IMR-90 (cell line): ENCODE measurements around the gene PRDM10. TPM values are rescaled to one million over a fixed set of nuclear protein-coding genes. Genes with fewer than 3 reads are reported as not detected.

Experiments used
- ATAC-seq: fragments of 200-7000 bp; cut with Tn5 transposase; 2 replicates; pipeline ENCODE4 v1.9.1; 2020; ENCODE audit warnings: low read depth, mild to moderate bottlenecking, moderate library complexity
- BruUV-seq: library from RNA; stranded (reverse); fragments of 400-500 nt; replicated peaks from 2 replicates; lab custom pipeline; 2021; lab: Mats Ljungman, UMichigan
- CTCF ChIA-PET: fragments of 300-600 bp; formaldehyde crosslinking; extraction: SDS; loops from one replicate; lab custom pipeline; 2021; ENCODE audit warnings: antibody characterized with exemption; lab: Yijun Ruan, JAX
- POLR2A ChIA-PET: fragments of 300-600 bp; sonication (Branson Sonifier 250); formaldehyde crosslinking; loops from one replicate; lab custom pipeline; 2022; ENCODE audit warnings: antibody characterized with exemption; ENCODE audit not compliant: unreplicated experiment; lab: Charles Lee
- DNase-seq: peaks from one replicate; pipeline ENCODE4 v3.0.0; 2013
- H2AFZ ChIP-seq: replicated peaks from 2 replicates; pipeline ENCODE3; 2013; ENCODE audit warnings: low read length, mild to moderate bottlenecking; ENCODE audit not compliant: poor library complexity
- H2AK5ac ChIP-seq: 2 replicates; pipeline ENCODE4 v1.6.1; 2013; ENCODE audit warnings: low read depth, low read length, inconsistent platforms
- H2AK9ac ChIP-seq: replicated peaks from 2 replicates; pipeline ENCODE3; 2013; ENCODE audit warnings: mild to moderate bottlenecking, low read depth, low read length, moderate library complexity; ENCODE audit not compliant: poor library complexity
- H2BK120ac ChIP-seq: 2 replicates; pipeline ENCODE4 v1.6.1; 2013; ENCODE audit warnings: low read depth, low read length, inconsistent platforms
- H2BK15ac ChIP-seq: 3 replicates; pipeline ENCODE4 v1.6.1; 2013; ENCODE audit warnings: low read depth, low read length, inconsistent platforms
- H2BK20ac ChIP-seq: 2 replicates; pipeline ENCODE4 v1.6.1; 2013; ENCODE audit warnings: low read depth, mild to moderate bottlenecking, inconsistent platforms, low read length, moderate library complexity
- H2BK5ac ChIP-seq: 2 replicates; pipeline ENCODE4 v1.6.1; 2013; ENCODE audit warnings: mild to moderate bottlenecking, low read depth, low read length, inconsistent platforms; ENCODE audit not compliant: poor library complexity, severe bottlenecking
- H3K14ac ChIP-seq: replicated peaks from 2 replicates; pipeline ENCODE4 v1.6.1; 2013; ENCODE audit warnings: low read depth, low read length, inconsistent platforms
- H3K18ac ChIP-seq: 2 replicates; pipeline ENCODE4 v1.6.1; 2013; ENCODE audit warnings: low read depth, low read length, control low read depth
- H3K23ac ChIP-seq: 2 replicates; pipeline ENCODE4 v1.6.1; 2013; ENCODE audit warnings: low read depth, low read length, inconsistent platforms
- H3K27ac ChIP-seq: 2 replicates; pipeline ENCODE4 v1.5.1; 2013; ENCODE audit warnings: mild to moderate bottlenecking, control low read depth, low read length; ENCODE audit not compliant: insufficient read depth
- H3K27me3 ChIP-seq: 2 replicates; pipeline ENCODE4 v1.6.1; 2013; ENCODE audit warnings: low read length; ENCODE audit not compliant: control insufficient read depth, insufficient read depth
- H3K36me3 ChIP-seq: 2 replicates; pipeline ENCODE4 v1.6.1; 2013; ENCODE audit warnings: low read length, mixed read lengths; ENCODE audit not compliant: control insufficient read depth, insufficient read depth
- H3K4ac ChIP-seq: 2 replicates; pipeline ENCODE4 v1.6.1; 2013; ENCODE audit warnings: low read depth, low read length, inconsistent platforms
- H3K4me1 ChIP-seq: 2 replicates; pipeline ENCODE4 v1.6.1; 2013; ENCODE audit warnings: low read length, mixed read lengths; ENCODE audit not compliant: control insufficient read depth, insufficient read depth
- H3K4me2 ChIP-seq: 2 replicates; pipeline ENCODE4 v1.6.1; 2013; ENCODE audit warnings: low read depth, mild to moderate bottlenecking, control low read depth, low read length, moderate library complexity
- H3K4me3 ChIP-seq: 2 replicates; pipeline ENCODE4 v1.5.1; 2013; ENCODE audit warnings: low read depth, mild to moderate bottlenecking, control low read depth, low read length, moderate library complexity; ENCODE audit not compliant: insufficient read depth
- H3K56ac ChIP-seq: 2 replicates; pipeline ENCODE4 v1.6.1; 2013; ENCODE audit warnings: low read length, inconsistent platforms; ENCODE audit not compliant: insufficient read depth; ENCODE audit errors: extremely low read depth
- H3K79me1 ChIP-seq, 2 experiments: 2 replicates each; pipeline ENCODE4 v1.6.1; 2013; ENCODE audit warnings: low read length in 2 of 2, inconsistent platforms in 1 of 2, low read depth in 1 of 2
- H3K9ac ChIP-seq: 2 replicates; pipeline ENCODE4 v1.6.1; 2013; ENCODE audit warnings: low read depth, low read length, control low read depth
- H3K9me1 ChIP-seq: 2 replicates; pipeline ENCODE4 v1.6.1; 2013; ENCODE audit warnings: low read length, inconsistent platforms; ENCODE audit not compliant: insufficient read depth
- H3K9me3 ChIP-seq: 2 replicates; pipeline ENCODE4 v1.6.1; 2013; ENCODE audit warnings: low read length; ENCODE audit not compliant: control insufficient read depth, insufficient read depth
- H4K20me1 ChIP-seq: 2 replicates; pipeline ENCODE4 v1.6.1; 2013; ENCODE audit warnings: low read length, inconsistent platforms; ENCODE audit not compliant: insufficient read depth
- H4K5ac ChIP-seq: 2 replicates; pipeline ENCODE4 v1.6.1; 2013; ENCODE audit warnings: mild to moderate bottlenecking, low read depth, low read length, control low read depth
- H4K8ac ChIP-seq, 2 experiments: 2 replicates each; pipeline ENCODE4 v1.6.1; 2013; ENCODE audit warnings: low read depth in 2 of 2, low read length in 2 of 2, control low read depth in 1 of 2, inconsistent platforms in 1 of 2
- H4K91ac ChIP-seq: 2 replicates; pipeline ENCODE4 v1.6.1; 2013; ENCODE audit warnings: low read depth, low read length, inconsistent platforms; ENCODE audit not compliant: insufficient read depth
- CHD1 ChIP-seq: IDR thresholded peaks from 2 replicates; pipeline ENCODE4 v1.6.1; 2012; ENCODE audit warnings: low read depth, low read length, improper control_type of control experiment
- ELK1 ChIP-seq: fragments of 150-350 bp; IDR thresholded peaks from 2 replicates; pipeline ENCODE4 v1.6.1; 2016; ENCODE audit warnings: low read depth, mild to moderate bottlenecking, low read length, moderate library complexity, borderline replicate concordance
- FOS ChIP-seq: fragments of 150-350 bp; IDR thresholded peaks from 2 replicates; pipeline ENCODE4 v1.6.1; 2016; ENCODE audit warnings: low read depth, low read length
- MAFK ChIP-seq: IDR thresholded peaks from 2 replicates; pipeline ENCODE4 v1.6.1; 2012; ENCODE audit warnings: low read depth, low read length, improper control_type of control experiment
- MAZ ChIP-seq: IDR thresholded peaks from 2 replicates; pipeline ENCODE4 v1.6.1; 2012; ENCODE audit warnings: low read depth, mild to moderate bottlenecking, low read length, improper control_type of control experiment, moderate library complexity, borderline replicate concordance
- MXI1 ChIP-seq: IDR thresholded peaks from 2 replicates; pipeline ENCODE4 v1.6.1; 2012; ENCODE audit warnings: low read depth, mild to moderate bottlenecking, low read length, moderate library complexity, borderline replicate concordance
- NFE2L2 ChIP-seq: fragments of 150-350 bp; IDR thresholded peaks from 2 replicates; pipeline ENCODE4 v1.6.1; 2016; ENCODE audit warnings: low read depth, mild to moderate bottlenecking, low read length
- POLR2A ChIP-seq: IDR thresholded peaks from 2 replicates; pipeline ENCODE4 v1.6.1; 2012; ENCODE audit warnings: mild to moderate bottlenecking, low read depth, low read length
- RAD21 ChIP-seq: IDR thresholded peaks from 2 replicates; pipeline ENCODE4 v1.6.1; 2012; ENCODE audit warnings: low read length, improper control_type of control experiment
- RCOR1 ChIP-seq: IDR thresholded peaks from 2 replicates; pipeline ENCODE4 v1.6.1; 2012; ENCODE audit warnings: mild to moderate bottlenecking, low read length, improper control_type of control experiment; ENCODE audit not compliant: insufficient replicate concordance
- RFX5 ChIP-seq: IDR thresholded peaks from 2 replicates; pipeline ENCODE4 v1.8.0; 2012; ENCODE audit warnings: low read depth, mild to moderate bottlenecking, low read length, moderate library complexity
- SMC3 ChIP-seq: fragments of 150-350 bp; IDR thresholded peaks from 2 replicates; pipeline ENCODE4 v1.6.1; 2016; ENCODE audit warnings: low read depth, mild to moderate bottlenecking, antibody characterized with exemption, low read length, moderate library complexity
- USF2 ChIP-seq: fragments of 150-350 bp; IDR thresholded peaks from 2 replicates; pipeline ENCODE4 v1.6.1; 2017; ENCODE audit warnings: mild to moderate bottlenecking, antibody characterized with exemption, low read length, low read depth
- WGBS, 2 experiments: methylation state at CpG; one replicate each; pipeline versions ENCODE4 v1.1.5 to v1.1.7; 2013; ENCODE audit warnings: missing lambda C conversion rate in 2 of 2; ENCODE audit not compliant: insufficient read length in 1 of 2; ENCODE audit errors: extremely low coverage in 2 of 2; 5-methylcytosine and 5-hydroxymethylcytosine counted together
- dilution Hi-C: fragments of 300-500 bp; cut with HindIII; formaldehyde crosslinking; loops from one replicate; pipeline ENCODE4 v1.14.3; 2018; ENCODE audit warnings: low sequenced_read_pairs; ENCODE audit not compliant: unreplicated experiment
- in situ Hi-C: fragments of 300-500 bp; cut with MboI; formaldehyde crosslinking; loops from 3 replicates; pipeline ENCODE4 v1.14.3; 2019; ENCODE audit warnings: low sequenced_read_pairs, inconsistent platforms, mixed read lengths
- intact Hi-C: fragments of 100-400 bp; cut with micrococcal nuclease; formaldehyde crosslinking; loops from 2 replicates; pipeline ENCODE4 v1.10.0; 2022
- polyA plus RNA-seq, 3 experiments: library from polyadenylated mRNA; depleted of rRNA; stranded (reverse); fragments of >200 nt; gene quantifications; 2 replicates each; pipeline ENCODE4 v1.2.3, GENCODE V29; 2012; ENCODE audit warnings: low replicate concordance in 1 of 3
- total RNA-seq: library from RNA; depleted of rRNA; stranded (reverse); fragments of >200 nt; gene quantifications from 2 replicates; pipeline ENCODE4 v1.2.3, GENCODE V29; 2012
- TF ChIP-seq, protein P1 (sequence below): conservative IDR thresholded peaks from 2 replicates; pipeline ENCODE4 v1.5.1; 2012; ENCODE audit warnings: mild to moderate bottlenecking, low read depth, low read length, improper control_type of control experiment

PRDM10 gene
- total and polyA plus RNA-seq, 2 of the 4 experiments (the other 2 are of a cell fraction), result 3.1 to 6.5 TPM

- TF ChIP-seq, protein P1, sequence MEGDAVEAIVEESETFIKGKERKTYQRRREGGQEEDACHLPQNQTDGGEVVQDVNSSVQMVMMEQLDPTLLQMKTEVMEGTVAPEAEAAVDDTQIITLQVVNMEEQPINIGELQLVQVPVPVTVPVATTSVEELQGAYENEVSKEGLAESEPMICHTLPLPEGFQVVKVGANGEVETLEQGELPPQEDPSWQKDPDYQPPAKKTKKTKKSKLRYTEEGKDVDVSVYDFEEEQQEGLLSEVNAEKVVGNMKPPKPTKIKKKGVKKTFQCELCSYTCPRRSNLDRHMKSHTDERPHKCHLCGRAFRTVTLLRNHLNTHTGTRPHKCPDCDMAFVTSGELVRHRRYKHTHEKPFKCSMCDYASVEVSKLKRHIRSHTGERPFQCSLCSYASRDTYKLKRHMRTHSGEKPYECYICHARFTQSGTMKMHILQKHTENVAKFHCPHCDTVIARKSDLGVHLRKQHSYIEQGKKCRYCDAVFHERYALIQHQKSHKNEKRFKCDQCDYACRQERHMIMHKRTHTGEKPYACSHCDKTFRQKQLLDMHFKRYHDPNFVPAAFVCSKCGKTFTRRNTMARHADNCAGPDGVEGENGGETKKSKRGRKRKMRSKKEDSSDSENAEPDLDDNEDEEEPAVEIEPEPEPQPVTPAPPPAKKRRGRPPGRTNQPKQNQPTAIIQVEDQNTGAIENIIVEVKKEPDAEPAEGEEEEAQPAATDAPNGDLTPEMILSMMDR, result no peak
Observed at GRCh38 chr11:129885381-129885780, 117.3 kb downstream of the PRDM10 start (continued).

- no peaks in the 10 kb centered on the region for H4K20me1 ChIP-seq
- H3K14ac ChIP-seq, result no peak overlapping the region
- ATAC-seq (no peak), DNase-seq (no peak)
- CTCF ChIA-PET, result interaction anchor here (0.6 kb wide), 1 partner anchor 283 kb away, joined by 6 read pairs; no protein-coding TSS in a partner anchor
- H2AFZ ChIP-seq, result no peak overlapping the region
- no CpG with 5 or more reads among the region's 8 CpGs for WGBS, 2 experiments
- no peaks in the 10 kb centered on the region for H3K9me1 ChIP-seq
- no peaks in the 10 kb centered on the region for H3K9me3 ChIP-seq
- intact Hi-C loops (no loop called here), dilution Hi-C loops (no loop called here), in situ Hi-C loops (no loop called here)
- peaks cover 60% of the 10 kb centered on the region for H3K36me3 ChIP-seq
- H2AK5ac ChIP-seq, result no peak overlapping the region
- no peak overlapping the region for H3K27ac ChIP-seq
- H3K9ac ChIP-seq, result no peak overlapping the region
- H3K27me3 ChIP-seq, result no peaks in the 10 kb centered on the region
- no peak overlapping the region for H2BK120ac ChIP-seq
- POLR2A ChIA-PET, result no interaction called here
- no TSS peak for BruUV-seq
- H3K4me1 ChIP-seq, result no peaks in the 10 kb centered on the region
- H2BK5ac ChIP-seq, result no peak overlapping the region
- H3K56ac ChIP-seq, result no peak overlapping the region
- no peak overlapping the region for H3K18ac ChIP-seq
- H4K5ac ChIP-seq, result no peak overlapping the region
- H3K79me1 ChIP-seq, result peaks cover 0 to under 1% of the 10 kb centered on the region in 2 experiments; a peak in 2 of 4 replicates
- H3K4me2 ChIP-seq, result no peak overlapping the region
- H3K4me3 ChIP-seq, result no peak overlapping the region
- no peak overlapping the region for H3K23ac ChIP-seq
- no peak overlapping the region for H3K4ac ChIP-seq
- no peak overlapping the region for H4K91ac ChIP-seq
- no peak overlapping the region for H4K8ac ChIP-seq
- H2BK20ac ChIP-seq, result no peak overlapping the region
- no peak overlapping the region for H2BK15ac ChIP-seq
- H2AK9ac ChIP-seq, result no peak overlapping the region
- TF ChIP-seq NFE2L2, result no peak
- TF ChIP-seq MAFK, result no peak
- TF ChIP-seq CHD1, result no peak
- no peak for TF ChIP-seq RAD21
- no peak for TF ChIP-seq MAZ
- TF ChIP-seq RFX5, result no peak
- no peak for TF ChIP-seq FOS
- TF ChIP-seq ELK1, result no peak
- no peak for TF ChIP-seq MXI1
- no peak for TF ChIP-seq USF2
- TF ChIP-seq SMC3, result no peak
- no peak for TF ChIP-seq RCOR1
- no peak for TF ChIP-seq POLR2A
Observed at GRCh38 chr11:129884581-129884980, 118.1 kb downstream of the PRDM10 start.
